IMR-90 (cell line): ENCODE measurements around the gene WDR90. TPM values are rescaled to one million over a fixed set of nuclear protein-coding genes. Genes with fewer than 3 reads are reported as not detected.

Experiments
- ATAC-seq: fragments of 200-7000 bp; cut with Tn5 transposase; 2 replicates; pipeline ENCODE4 v1.9.1; 2020; ENCODE audit warnings: low read depth, mild to moderate bottlenecking, moderate library complexity
- BruUV-seq: library from RNA; stranded (reverse); fragments of 400-500 nt; replicated peaks from 2 replicates; lab custom pipeline; 2021; lab: Mats Ljungman, UMichigan
- CTCF ChIA-PET: fragments of 300-600 bp; formaldehyde crosslinking; extraction: SDS; loops from one replicate; lab custom pipeline; 2021; ENCODE audit warnings: antibody characterized with exemption; lab: Yijun Ruan, JAX
- POLR2A ChIA-PET: fragments of 300-600 bp; sonication (Branson Sonifier 250); formaldehyde crosslinking; loops from one replicate; lab custom pipeline; 2022; ENCODE audit warnings: antibody characterized with exemption; ENCODE audit not compliant: unreplicated experiment; lab: Charles Lee
- DNase-seq: peaks from one replicate; pipeline ENCODE4 v3.0.0; 2013
- H2AFZ ChIP-seq: replicated peaks from 2 replicates; pipeline ENCODE3; 2013; ENCODE audit warnings: low read length, mild to moderate bottlenecking; ENCODE audit not compliant: poor library complexity
- H2AK5ac ChIP-seq: 2 replicates; pipeline ENCODE4 v1.6.1; 2013; ENCODE audit warnings: low read depth, low read length, inconsistent platforms
- H2AK9ac ChIP-seq: replicated peaks from 2 replicates; pipeline ENCODE3; 2013; ENCODE audit warnings: mild to moderate bottlenecking, low read depth, low read length, moderate library complexity; ENCODE audit not compliant: poor library complexity
- H2BK120ac ChIP-seq: 2 replicates; pipeline ENCODE4 v1.6.1; 2013; ENCODE audit warnings: low read depth, low read length, inconsistent platforms
- H2BK15ac ChIP-seq: 3 replicates; pipeline ENCODE4 v1.6.1; 2013; ENCODE audit warnings: low read depth, low read length, inconsistent platforms
- H2BK20ac ChIP-seq: 2 replicates; pipeline ENCODE4 v1.6.1; 2013; ENCODE audit warnings: low read depth, mild to moderate bottlenecking, inconsistent platforms, low read length, moderate library complexity
- H2BK5ac ChIP-seq: 2 replicates; pipeline ENCODE4 v1.6.1; 2013; ENCODE audit warnings: mild to moderate bottlenecking, low read depth, low read length, inconsistent platforms; ENCODE audit not compliant: poor library complexity, severe bottlenecking
- H3K14ac ChIP-seq: replicated peaks from 2 replicates; pipeline ENCODE4 v1.6.1; 2013; ENCODE audit warnings: low read depth, low read length, inconsistent platforms
- H3K18ac ChIP-seq: 2 replicates; pipeline ENCODE4 v1.6.1; 2013; ENCODE audit warnings: low read depth, low read length, control low read depth
- H3K23ac ChIP-seq: 2 replicates; pipeline ENCODE4 v1.6.1; 2013; ENCODE audit warnings: low read depth, low read length, inconsistent platforms
- H3K27ac ChIP-seq: 2 replicates; pipeline ENCODE4 v1.5.1; 2013; ENCODE audit warnings: mild to moderate bottlenecking, control low read depth, low read length; ENCODE audit not compliant: insufficient read depth
- H3K27me3 ChIP-seq: 2 replicates; pipeline ENCODE4 v1.6.1; 2013; ENCODE audit warnings: low read length; ENCODE audit not compliant: control insufficient read depth, insufficient read depth
- H3K36me3 ChIP-seq: 2 replicates; pipeline ENCODE4 v1.6.1; 2013; ENCODE audit warnings: low read length, mixed read lengths; ENCODE audit not compliant: control insufficient read depth, insufficient read depth
- H3K4ac ChIP-seq: 2 replicates; pipeline ENCODE4 v1.6.1; 2013; ENCODE audit warnings: low read depth, low read length, inconsistent platforms
- H3K4me1 ChIP-seq: 2 replicates; pipeline ENCODE4 v1.6.1; 2013; ENCODE audit warnings: low read length, mixed read lengths; ENCODE audit not compliant: control insufficient read depth, insufficient read depth
- H3K4me2 ChIP-seq: 2 replicates; pipeline ENCODE4 v1.6.1; 2013; ENCODE audit warnings: low read depth, mild to moderate bottlenecking, control low read depth, low read length, moderate library complexity
- H3K4me3 ChIP-seq: 2 replicates; pipeline ENCODE4 v1.5.1; 2013; ENCODE audit warnings: low read depth, mild to moderate bottlenecking, control low read depth, low read length, moderate library complexity; ENCODE audit not compliant: insufficient read depth
- H3K56ac ChIP-seq: 2 replicates; pipeline ENCODE4 v1.6.1; 2013; ENCODE audit warnings: low read length, inconsistent platforms; ENCODE audit not compliant: insufficient read depth; ENCODE audit errors: extremely low read depth
- H3K79me1 ChIP-seq, 2 experiments: 2 replicates each; pipeline ENCODE4 v1.6.1; 2013; ENCODE audit warnings: low read length in 2 of 2, inconsistent platforms in 1 of 2, low read depth in 1 of 2
- H3K9ac ChIP-seq: 2 replicates; pipeline ENCODE4 v1.6.1; 2013; ENCODE audit warnings: low read depth, low read length, control low read depth
- H3K9me1 ChIP-seq: 2 replicates; pipeline ENCODE4 v1.6.1; 2013; ENCODE audit warnings: low read length, inconsistent platforms; ENCODE audit not compliant: insufficient read depth
- H3K9me3 ChIP-seq: 2 replicates; pipeline ENCODE4 v1.6.1; 2013; ENCODE audit warnings: low read length; ENCODE audit not compliant: control insufficient read depth, insufficient read depth
- H4K20me1 ChIP-seq: 2 replicates; pipeline ENCODE4 v1.6.1; 2013; ENCODE audit warnings: low read length, inconsistent platforms; ENCODE audit not compliant: insufficient read depth
- H4K5ac ChIP-seq: 2 replicates; pipeline ENCODE4 v1.6.1; 2013; ENCODE audit warnings: mild to moderate bottlenecking, low read depth, low read length, control low read depth
- H4K8ac ChIP-seq, 2 experiments: 2 replicates each; pipeline ENCODE4 v1.6.1; 2013; ENCODE audit warnings: low read depth in 2 of 2, low read length in 2 of 2, control low read depth in 1 of 2, inconsistent platforms in 1 of 2
- H4K91ac ChIP-seq: 2 replicates; pipeline ENCODE4 v1.6.1; 2013; ENCODE audit warnings: low read depth, low read length, inconsistent platforms; ENCODE audit not compliant: insufficient read depth
- BHLHE40 ChIP-seq: fragments of 150-350 bp; IDR thresholded peaks from 2 replicates; pipeline ENCODE4 v1.6.1; 2016; ENCODE audit warnings: mild to moderate bottlenecking, low read depth, low read length
- CEBPB ChIP-seq: IDR thresholded peaks from 2 replicates; pipeline ENCODE4 v1.6.1; 2012; ENCODE audit warnings: low read depth, low read length, improper control_type of control experiment
- CHD1 ChIP-seq: IDR thresholded peaks from 2 replicates; pipeline ENCODE4 v1.6.1; 2012; ENCODE audit warnings: low read depth, low read length, improper control_type of control experiment
- FOS ChIP-seq: fragments of 150-350 bp; IDR thresholded peaks from 2 replicates; pipeline ENCODE4 v1.6.1; 2016; ENCODE audit warnings: low read depth, low read length
- MAFK ChIP-seq: IDR thresholded peaks from 2 replicates; pipeline ENCODE4 v1.6.1; 2012; ENCODE audit warnings: low read depth, low read length, improper control_type of control experiment
- MAZ ChIP-seq: IDR thresholded peaks from 2 replicates; pipeline ENCODE4 v1.6.1; 2012; ENCODE audit warnings: low read depth, mild to moderate bottlenecking, low read length, improper control_type of control experiment, moderate library complexity, borderline replicate concordance
- MXI1 ChIP-seq: IDR thresholded peaks from 2 replicates; pipeline ENCODE4 v1.6.1; 2012; ENCODE audit warnings: low read depth, mild to moderate bottlenecking, low read length, moderate library complexity, borderline replicate concordance
- NFE2L2 ChIP-seq: fragments of 150-350 bp; IDR thresholded peaks from 2 replicates; pipeline ENCODE4 v1.6.1; 2016; ENCODE audit warnings: low read depth, mild to moderate bottlenecking, low read length
- POLR2A ChIP-seq: IDR thresholded peaks from 2 replicates; pipeline ENCODE4 v1.6.1; 2012; ENCODE audit warnings: mild to moderate bottlenecking, low read depth, low read length
- RAD21 ChIP-seq: IDR thresholded peaks from 2 replicates; pipeline ENCODE4 v1.6.1; 2012; ENCODE audit warnings: low read length, improper control_type of control experiment
- RCOR1 ChIP-seq: IDR thresholded peaks from 2 replicates; pipeline ENCODE4 v1.6.1; 2012; ENCODE audit warnings: mild to moderate bottlenecking, low read length, improper control_type of control experiment; ENCODE audit not compliant: insufficient replicate concordance
- RFX5 ChIP-seq: IDR thresholded peaks from 2 replicates; pipeline ENCODE4 v1.8.0; 2012; ENCODE audit warnings: low read depth, mild to moderate bottlenecking, low read length, moderate library complexity
- SMC3 ChIP-seq: fragments of 150-350 bp; IDR thresholded peaks from 2 replicates; pipeline ENCODE4 v1.6.1; 2016; ENCODE audit warnings: low read depth, mild to moderate bottlenecking, antibody characterized with exemption, low read length, moderate library complexity
- WGBS, 2 experiments: methylation state at CpG; one replicate each; pipeline versions ENCODE4 v1.1.5 to v1.1.7; 2013; ENCODE audit warnings: missing lambda C conversion rate in 2 of 2; ENCODE audit not compliant: insufficient read length in 1 of 2; ENCODE audit errors: extremely low coverage in 2 of 2; 5-methylcytosine and 5-hydroxymethylcytosine counted together
- dilution Hi-C: fragments of 300-500 bp; cut with HindIII; formaldehyde crosslinking; loops from one replicate; pipeline ENCODE4 v1.14.3; 2018; ENCODE audit warnings: low sequenced_read_pairs; ENCODE audit not compliant: unreplicated experiment
- in situ Hi-C: fragments of 300-500 bp; cut with MboI; formaldehyde crosslinking; loops from 3 replicates; pipeline ENCODE4 v1.14.3; 2019; ENCODE audit warnings: low sequenced_read_pairs, inconsistent platforms, mixed read lengths
- intact Hi-C: fragments of 100-400 bp; cut with micrococcal nuclease; formaldehyde crosslinking; loops from 2 replicates; pipeline ENCODE4 v1.10.0; 2022
- polyA plus RNA-seq, 3 experiments: library from polyadenylated mRNA; depleted of rRNA; stranded (reverse); fragments of >200 nt; gene quantifications; 2 replicates each; pipeline ENCODE4 v1.2.3, GENCODE V29; 2012; ENCODE audit warnings: low replicate concordance in 1 of 3
- total RNA-seq: library from RNA; depleted of rRNA; stranded (reverse); fragments of >200 nt; gene quantifications from 2 replicates; pipeline ENCODE4 v1.2.3, GENCODE V29; 2012
- TF ChIP-seq, protein P1 (sequence below): fragments of 150-350 bp; IDR thresholded peaks from 2 replicates; pipeline ENCODE4 v1.6.1; 2017; ENCODE audit warnings: mild to moderate bottlenecking, antibody characterized with exemption, low read length, low read depth
- TF ChIP-seq, protein P2 (sequence below): fragments of 150-350 bp; IDR thresholded peaks from 2 replicates; pipeline ENCODE4 v1.6.1; 2016; ENCODE audit warnings: low read depth, mild to moderate bottlenecking, low read length, moderate library complexity, borderline replicate concordance
- TF ChIP-seq, protein P3 (sequence below): conservative IDR thresholded peaks from 2 replicates; pipeline ENCODE4 v1.5.1; 2012; ENCODE audit warnings: mild to moderate bottlenecking, low read depth, low read length, improper control_type of control experiment

WDR90 gene
- total and polyA plus RNA-seq, 2 of the 4 experiments (the other 2 are of a cell fraction) = 1.4 to 18.7 TPM

DNA sequence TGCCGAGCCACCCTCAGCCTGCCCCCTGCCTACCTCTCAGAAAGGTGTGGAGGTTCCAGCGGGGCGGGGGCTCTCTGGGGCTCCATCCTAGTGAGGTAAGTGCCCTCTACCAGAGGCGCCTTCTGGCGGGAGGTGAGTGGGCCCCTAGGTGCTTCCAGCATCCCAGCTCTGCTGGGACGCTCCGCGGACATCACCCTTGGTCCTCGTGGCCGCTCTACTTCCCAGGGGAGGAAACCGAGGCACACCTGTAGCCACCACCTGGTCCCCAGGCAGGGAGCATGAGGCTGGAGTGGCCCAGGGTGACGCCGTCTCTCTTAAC is 6.2 kb upstream of the WDR90 start:
- 100% methylated on average over 4 of the region's 13 CpGs; no CpG with 5 or more reads in 1 of the 2 experiments for WGBS, 2 experiments
- peak overlapping the region; percentile 39; the same call in 1 of the 2 replicates for H2AK5ac ChIP-seq
- H3K18ac ChIP-seq = no peak overlapping the region
- no peaks in the 10 kb centered on the region for H3K27me3 ChIP-seq
- no peaks in the 10 kb centered on the region for H3K9me3 ChIP-seq
- TF ChIP-seq, protein P1, sequence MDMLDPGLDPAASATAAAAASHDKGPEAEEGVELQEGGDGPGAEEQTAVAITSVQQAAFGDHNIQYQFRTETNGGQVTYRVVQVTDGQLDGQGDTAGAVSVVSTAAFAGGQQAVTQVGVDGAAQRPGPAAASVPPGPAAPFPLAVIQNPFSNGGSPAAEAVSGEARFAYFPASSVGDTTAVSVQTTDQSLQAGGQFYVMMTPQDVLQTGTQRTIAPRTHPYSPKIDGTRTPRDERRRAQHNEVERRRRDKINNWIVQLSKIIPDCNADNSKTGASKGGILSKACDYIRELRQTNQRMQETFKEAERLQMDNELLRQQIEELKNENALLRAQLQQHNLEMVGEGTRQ = no peak
- TF ChIP-seq CHD1 (no peak), CEBPB (no peak), MAFK (no peak), POLR2A (no peak), RAD21 (no peak), MXI1 (no peak), MAZ (no peak), NFE2L2 (no peak), BHLHE40 (no peak), SMC3 (no peak), RCOR1 (no peak), RFX5 (no peak), FOS (no peak)
- TF ChIP-seq, protein P2, sequence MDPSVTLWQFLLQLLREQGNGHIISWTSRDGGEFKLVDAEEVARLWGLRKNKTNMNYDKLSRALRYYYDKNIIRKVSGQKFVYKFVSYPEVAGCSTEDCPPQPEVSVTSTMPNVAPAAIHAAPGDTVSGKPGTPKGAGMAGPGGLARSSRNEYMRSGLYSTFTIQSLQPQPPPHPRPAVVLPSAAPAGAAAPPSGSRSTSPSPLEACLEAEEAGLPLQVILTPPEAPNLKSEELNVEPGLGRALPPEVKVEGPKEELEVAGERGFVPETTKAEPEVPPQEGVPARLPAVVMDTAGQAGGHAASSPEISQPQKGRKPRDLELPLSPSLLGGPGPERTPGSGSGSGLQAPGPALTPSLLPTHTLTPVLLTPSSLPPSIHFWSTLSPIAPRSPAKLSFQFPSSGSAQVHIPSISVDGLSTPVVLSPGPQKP = no peak
- TF ChIP-seq, protein P3, sequence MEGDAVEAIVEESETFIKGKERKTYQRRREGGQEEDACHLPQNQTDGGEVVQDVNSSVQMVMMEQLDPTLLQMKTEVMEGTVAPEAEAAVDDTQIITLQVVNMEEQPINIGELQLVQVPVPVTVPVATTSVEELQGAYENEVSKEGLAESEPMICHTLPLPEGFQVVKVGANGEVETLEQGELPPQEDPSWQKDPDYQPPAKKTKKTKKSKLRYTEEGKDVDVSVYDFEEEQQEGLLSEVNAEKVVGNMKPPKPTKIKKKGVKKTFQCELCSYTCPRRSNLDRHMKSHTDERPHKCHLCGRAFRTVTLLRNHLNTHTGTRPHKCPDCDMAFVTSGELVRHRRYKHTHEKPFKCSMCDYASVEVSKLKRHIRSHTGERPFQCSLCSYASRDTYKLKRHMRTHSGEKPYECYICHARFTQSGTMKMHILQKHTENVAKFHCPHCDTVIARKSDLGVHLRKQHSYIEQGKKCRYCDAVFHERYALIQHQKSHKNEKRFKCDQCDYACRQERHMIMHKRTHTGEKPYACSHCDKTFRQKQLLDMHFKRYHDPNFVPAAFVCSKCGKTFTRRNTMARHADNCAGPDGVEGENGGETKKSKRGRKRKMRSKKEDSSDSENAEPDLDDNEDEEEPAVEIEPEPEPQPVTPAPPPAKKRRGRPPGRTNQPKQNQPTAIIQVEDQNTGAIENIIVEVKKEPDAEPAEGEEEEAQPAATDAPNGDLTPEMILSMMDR = no peak
- no peak overlapping the region; a peak in 1 of 4 replicates for H4K8ac ChIP-seq
- H3K4me2 ChIP-seq = no peak overlapping the region; the same call in 1 of the 2 replicates
- H2AFZ ChIP-seq = no peak overlapping the region
- no peak overlapping the region; the same call in 1 of the 2 replicates for H4K91ac ChIP-seq
- intact Hi-C loops = no loop called here
- peaks cover 11% of the 10 kb centered on the region for H3K4me1 ChIP-seq
- peaks cover 4 to 43% of the 10 kb centered on the region in 2 experiments; a peak in 3 of 4 replicates for H3K79me1 ChIP-seq
- no peaks in the 10 kb centered on the region; the same call in 1 of the 2 replicates for H4K20me1 ChIP-seq
- H4K5ac ChIP-seq = no peak overlapping the region; the same call in 1 of the 2 replicates
- H2BK20ac ChIP-seq = no peak overlapping the region
- no peak overlapping the region for H3K4ac ChIP-seq
- no peak for DNase-seq
- H2BK120ac ChIP-seq = no peak overlapping the region
- H3K23ac ChIP-seq = no peak overlapping the region
- H3K27ac ChIP-seq = no peak overlapping the region
- peaks cover 8% of the 10 kb centered on the region; the same call in 1 of the 2 replicates for H3K9me1 ChIP-seq
- peak overlapping the region; percentile 100; the same call in 1 of the 2 replicates for H3K4me3 ChIP-seq
- H2AK9ac ChIP-seq = peak overlapping the region; percentile 91
- no TSS peak for BruUV-seq
- no peak for ATAC-seq
- ChIA-PET CTCF (no interaction called here), POLR2A (no interaction called here)
- H3K56ac ChIP-seq = no peak overlapping the region
- no peak overlapping the region for H2BK15ac ChIP-seq
- dilution Hi-C loops = no loop called here
- no peak overlapping the region for H3K9ac ChIP-seq
- no peaks in the 10 kb centered on the region for H3K36me3 ChIP-seq
- in situ Hi-C loops = loop anchor here (10.0 kb wide), 1 partner anchor 248 kb away; the partner anchor contains the start of gene NME4
- no peak overlapping the region for H3K14ac ChIP-seq
- no peak overlapping the region for H2BK5ac ChIP-seq
